ENCODE results near the gene HEATR5A. TPM values are rescaled to one million over a fixed set of nuclear protein-coding genes. Genes with fewer than 3 reads are reported as not detected.

HEATR5A gene
- total and polyA plus RNA-seq, 2 of the 13 experiments (the other 11 are each of a cell fraction or from before 2014, with no cell fraction given) = 36.4 to 105 TPM

GRCh38 chr14:31265701-31266398 is 154.5 kb downstream of the HEATR5A start (continued):
- peak; percentile 95 for TF ChIP-seq PAXIP1 (CRISPR knock-in tag; conservative IDR thresholded peaks at IDR 0.05)
- no peak for TF ChIP-seq ZNF24 (IDR thresholded peaks at IDR 0.05)
- TF ChIP-seq HNF1A (IDR thresholded peaks at IDR 0.05; ENCODE audit: low read depth) = peak; percentile 72; the same call in 1 of the 2 replicates
- TF ChIP-seq HNF1A (CRISPR knock-in tag; IDR thresholded peaks at IDR 0.05; ENCODE audit: borderline replicate concordance) = peak; percentile 84; the same call in 1 of the 2 replicates
- peak; percentile 57; the same call in 1 of the 2 replicates for TF ChIP-seq PATZ1 (CRISPR knock-in tag; IDR thresholded peaks at IDR 0.05)
- peak; percentile 69; the same call in 1 of the 2 replicates for TF ChIP-seq ZNF512 (CRISPR knock-in tag; IDR thresholded peaks at IDR 0.05)
- no peak for TF ChIP-seq NKX3-1 (CRISPR knock-in tag; IDR thresholded peaks at IDR 0.05)
- TF ChIP-seq NR1H2 (CRISPR knock-in tag; IDR thresholded peaks at IDR 0.05; ENCODE audit: borderline replicate concordance, low read depth) = no peak
- TF ChIP-seq FIP1L1 (IDR thresholded peaks at IDR 0.05; ENCODE audit: borderline replicate concordance, insufficient read depth, low read depth, low read length) = no peak
- TF ChIP-seq BCL3 (CRISPR knock-in tag; IDR thresholded peaks at IDR 0.05) = peak; percentile 66; the same call in 1 of the 2 replicates
- TF ChIP-seq SP4 (CRISPR knock-in tag; IDR thresholded peaks at IDR 0.05) = no peak
- TF ChIP-seq ZNF703 (CRISPR knock-in tag; IDR thresholded peaks at IDR 0.05; ENCODE audit: borderline replicate concordance) = no peak
- TF ChIP-seq ELF3 (CRISPR knock-in tag; IDR thresholded peaks at IDR 0.05) = peak; percentile 52; the same call in 1 of the 2 replicates
- no peak for TF ChIP-seq ZNF446 (CRISPR knock-in tag; IDR thresholded peaks at IDR 0.05)
- TF ChIP-seq TCF7 (IDR thresholded peaks at IDR 0.05; ENCODE audit: low read depth) = no peak
